GM12892 (cell line): Measurements from ENCODE around the gene SLC39A9.

Experiments
- POLR2A ChIP-seq: IDR thresholded peaks from 2 replicates; pipeline ENCODE4 v1.6.1; 2011; ENCODE audit warnings: low read depth, low read length, control low read depth
- POLR2AphosphoS5 ChIP-seq: IDR thresholded peaks from 2 replicates; pipeline ENCODE4 v1.6.1; 2011; ENCODE audit warnings: low read depth, low read length, control low read depth
- TAF1 ChIP-seq: IDR thresholded peaks from 2 replicates; pipeline ENCODE4 v1.6.1; 2011; ENCODE audit warnings: low read depth, mild to moderate bottlenecking, control low read depth, low read length, borderline replicate concordance

- TF ChIP-seq POLR2A: no peak
- TF ChIP-seq POLR2AphosphoS5: no peak
- TF ChIP-seq TAF1: no peak
These were observed 39.5 kb upstream of the SLC39A9 start for GRCh38 chr14:69358966-69359365.
